Right lobe of liver (tissue), 4 donors: Measurements from ENCODE around the gene RAC2.

ENCODE experiments used
- CTCF ChIP-seq, 4 donors: fragments of 200-600 bp in 3 of 4; fragments of 450-650 bp in 1 of 4; IDR thresholded peaks; one replicate each; pipeline versions ENCODE4 v1.5.1 to v1.8.0; 2016 to 2022; ENCODE audit warnings: antibody characterized with exemption in 4 of 4, mild to moderate bottlenecking in 2 of 4
- POLR2A ChIP-seq: fragments of 450-650 bp; IDR thresholded peaks from one replicate; pipeline ENCODE4 v1.6.1; 2017; ENCODE audit warnings: antibody characterized with exemption, mild to moderate bottlenecking
- donor health status: DM: no; HTN: no; CAD: no.
- donor health status: DM: no; HTN: no; CAD: no.
- donor health status: DM: no; HTN: yes; CAD: no.

- TF ChIP-seq CTCF (IDR thresholded peaks at IDR 0.05) (no peak), POLR2A (no peak)
Measured at GRCh38 chr22:37249986-37250385, 5.9 kb upstream of the RAC2 start.
